Karpas-422 (cell line): Measurements from ENCODE around the gene USP24. TPM values are rescaled to one million over a fixed set of nuclear protein-coding genes. Genes with fewer than 3 reads are reported as not detected.

Experiments
- DNase-seq: peaks from one replicate; pipeline ENCODE4 v3.0.0-alpha.2; 2015
- H2AFZ ChIP-seq: fragments of 200-600 bp; sonication (generic); 2 replicates; pipeline ENCODE4 v1.6.1; 2014; ENCODE audit warnings: antibody characterized with exemption, low read length, mixed read lengths
- H3K27ac ChIP-seq: fragments of 200-600 bp; sonication (generic); 2 replicates; pipeline ENCODE4 v1.5.1; 2014; ENCODE audit warnings: mild to moderate bottlenecking, low read length, moderate library complexity
- H3K27me3 ChIP-seq: fragments of 200-600 bp; sonication (generic); 2 replicates; pipeline ENCODE4 v1.6.1; 2014; ENCODE audit warnings: low read length, mixed read lengths
- H3K36me3 ChIP-seq: fragments of 200-600 bp; sonication (generic); 2 replicates; pipeline ENCODE4 v1.6.1; 2014; ENCODE audit warnings: low read length, mixed read lengths; ENCODE audit not compliant: insufficient read depth
- H3K4me1 ChIP-seq: fragments of 200-600 bp; sonication (generic); 2 replicates; pipeline ENCODE4 v1.6.1; 2014; ENCODE audit warnings: mild to moderate bottlenecking, low read length, mixed read lengths
- H3K4me2 ChIP-seq: fragments of 200-600 bp; sonication (generic); 2 replicates; pipeline ENCODE4 v1.6.1; 2014; ENCODE audit warnings: low read length, low read depth, mild to moderate bottlenecking; ENCODE audit not compliant: poor library complexity, severe bottlenecking
- H3K4me3 ChIP-seq: fragments of 200-600 bp; sonication (generic); 2 replicates; pipeline ENCODE4 v1.5.1; 2014; ENCODE audit warnings: mild to moderate bottlenecking, antibody characterized with exemption, low read length, mixed read lengths
- H3K79me2 ChIP-seq: fragments of 200-600 bp; sonication (generic); 2 replicates; pipeline ENCODE4 v1.6.1; 2014; ENCODE audit warnings: mild to moderate bottlenecking, low read length, mixed read lengths
- H3K9ac ChIP-seq: fragments of 200-600 bp; sonication (generic); 2 replicates; pipeline ENCODE4 v1.6.0; 2014; ENCODE audit warnings: low read length
- H3K9me2 ChIP-seq: fragments of 200-600 bp; sonication (generic), shearing (Covaris generic); replicated peaks from 2 replicates; pipeline ENCODE4 v1.6.0; 2014; ENCODE audit warnings: mild to moderate bottlenecking, low read length, moderate library complexity; ENCODE audit not compliant: insufficient read depth
- H3K9me3 ChIP-seq: fragments of 300-700, 200-600 bp; sonication (generic); 2 replicates; pipeline ENCODE4 v1.6.1; 2014; ENCODE audit warnings: low read length, mixed read lengths
- H4K20me1 ChIP-seq: fragments of 200-600 bp; sonication (generic); 2 replicates; pipeline ENCODE4 v1.6.1; 2014; ENCODE audit warnings: mild to moderate bottlenecking, antibody characterized with exemption, low read length, low read depth; ENCODE audit not compliant: insufficient read depth
- total RNA-seq: library from RNA; depleted of rRNA; stranded (reverse); fragments of >200 nt; shearing (Covaris generic); gene quantifications from 2 replicates; pipeline ENCODE4 v1.2.3, GENCODE V29; 2014; ENCODE audit warnings: low replicate concordance

Gene USP24
- total RNA-seq, 1 experiment from 2014 or later, result 89.8 TPM

DNA sequence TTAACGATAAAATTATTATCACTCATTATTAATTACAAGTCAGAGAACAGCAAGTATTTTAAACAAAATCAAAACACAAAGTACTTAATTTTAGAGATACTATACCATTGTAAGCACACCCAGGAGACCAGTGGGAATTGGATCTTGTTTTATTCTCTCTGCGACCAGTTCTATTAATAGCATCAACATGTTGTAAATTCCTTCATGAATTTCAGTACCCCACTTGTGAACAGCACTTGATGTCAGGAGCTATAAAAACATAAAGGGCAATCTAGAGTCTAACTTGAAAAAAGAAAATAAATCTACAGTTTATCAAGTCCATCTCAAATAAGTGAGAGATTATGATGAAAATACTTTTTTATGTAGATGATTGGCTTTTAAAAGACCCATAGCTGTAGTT, 42.9 kb downstream of the USP24 start:
- Histone ChIP-seq H3K9me2 (no peaks in the 10 kb centered on the region), H3K9me3 (no peaks in the 10 kb centered on the region), H3K79me2 (peaks cover 78% of the 10 kb centered on the region), H3K4me3 (no peak overlapping the region), H3K4me1 (peaks cover 11% of the 10 kb centered on the region), H3K9ac (no peak overlapping the region), H3K27ac (no peak overlapping the region), H3K27me3 (no peaks in the 10 kb centered on the region), H3K4me2 (no peak overlapping the region), H3K36me3 (peaks cover 42% of the 10 kb centered on the region; the same call in 1 of the 2 replicates), H2AFZ (no peak overlapping the region), H4K20me1 (no peaks in the 10 kb centered on the region)
- no peak for DNase-seq

DNA sequence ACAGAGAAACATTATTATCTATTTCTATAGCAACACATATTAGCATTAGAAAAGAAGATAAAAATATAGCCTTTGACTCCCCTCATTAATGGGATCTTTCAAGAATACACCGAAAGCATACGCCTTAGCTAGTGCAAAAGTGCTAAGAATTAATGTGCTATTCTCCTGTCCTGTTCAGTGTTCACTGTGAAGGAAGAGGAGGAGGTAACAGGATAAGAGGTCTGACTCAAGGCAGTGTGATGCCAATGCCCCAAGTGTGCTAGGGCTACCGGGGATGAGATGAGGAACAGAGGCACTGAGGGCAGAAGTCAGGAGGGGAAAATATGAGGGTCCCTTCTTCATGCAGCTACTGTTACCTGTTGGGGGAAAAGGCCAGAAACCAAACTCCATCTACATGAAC, 43.5 kb downstream of the USP24 start:
- Histone ChIP-seq H3K9me2 (no peaks in the 10 kb centered on the region), H3K36me3 (peaks cover 42% of the 10 kb centered on the region; the same call in 1 of the 2 replicates), H3K4me3 (no peak overlapping the region), H2AFZ (no peak overlapping the region), H3K4me2 (no peak overlapping the region), H3K79me2 (peaks cover 77% of the 10 kb centered on the region), H4K20me1 (no peaks in the 10 kb centered on the region), H3K9ac (no peak overlapping the region), H3K27me3 (no peaks in the 10 kb centered on the region), H3K9me3 (no peaks in the 10 kb centered on the region), H3K27ac (no peak overlapping the region), H3K4me1 (peaks cover 11% of the 10 kb centered on the region)
- no peak for DNase-seq

DNA sequence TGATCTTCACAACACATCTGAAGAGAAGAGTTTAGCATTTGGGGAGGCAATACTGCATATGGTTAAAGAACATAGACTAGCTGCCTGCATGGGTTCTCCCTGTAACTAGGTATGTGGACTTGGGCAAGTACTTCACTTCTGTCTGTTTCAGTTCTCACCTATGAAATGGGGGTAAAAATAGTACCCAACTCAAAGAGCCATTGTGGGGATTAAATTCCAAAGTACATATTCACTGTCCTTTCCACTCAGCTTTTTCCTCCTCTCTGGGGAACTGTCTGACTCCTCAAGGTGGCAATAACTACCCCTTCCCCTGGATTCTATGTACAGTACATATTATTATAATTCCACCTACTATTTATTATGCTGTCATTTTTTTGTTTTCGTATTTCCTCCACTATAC, 44.7 kb downstream of the USP24 start:
- H3K9ac ChIP-seq, result no peak overlapping the region
- H3K4me2 ChIP-seq, result no peak overlapping the region
- H3K9me2 ChIP-seq, result no peaks in the 10 kb centered on the region
- no peak overlapping the region for H2AFZ ChIP-seq
- H3K4me3 ChIP-seq, result no peak overlapping the region
- H3K27ac ChIP-seq, result no peak overlapping the region
- peaks cover 11% of the 10 kb centered on the region for H3K4me1 ChIP-seq
- no peak for DNase-seq
- no peaks in the 10 kb centered on the region for H3K9me3 ChIP-seq
- H3K36me3 ChIP-seq, result peaks cover 44% of the 10 kb centered on the region; the same call in 1 of the 2 replicates
- H3K79me2 ChIP-seq, result peaks cover 70% of the 10 kb centered on the region
- no peaks in the 10 kb centered on the region for H4K20me1 ChIP-seq
- H3K27me3 ChIP-seq, result no peaks in the 10 kb centered on the region

DNA sequence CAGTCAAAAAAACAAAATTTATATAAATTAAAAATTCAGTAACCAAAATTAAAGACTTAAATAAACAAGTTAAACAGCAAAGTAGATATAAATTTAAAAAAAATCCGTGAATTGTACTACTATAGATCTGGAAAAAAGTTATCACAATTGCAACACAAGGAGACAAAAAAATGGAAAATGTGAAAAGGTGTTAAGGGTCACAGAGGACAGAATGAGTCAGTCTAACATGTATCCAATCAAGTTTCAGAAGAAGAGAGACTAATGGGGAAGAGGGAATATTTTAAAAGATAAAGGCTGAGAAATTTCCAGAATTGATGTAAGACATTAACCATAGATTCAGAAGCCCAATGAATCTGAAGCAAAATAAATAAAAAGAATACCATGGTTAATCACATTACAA, 46.0 kb downstream of the USP24 start:
- no peaks in the 10 kb centered on the region for H3K9me3 ChIP-seq
- DNase-seq, result no peak
- H3K36me3 ChIP-seq, result peaks cover 52% of the 10 kb centered on the region; the same call in 1 of the 2 replicates
- H3K27ac ChIP-seq, result no peak overlapping the region
- H3K4me3 ChIP-seq, result no peak overlapping the region
- no peaks in the 10 kb centered on the region for H3K27me3 ChIP-seq
- H3K9ac ChIP-seq, result no peak overlapping the region
- peaks cover 71% of the 10 kb centered on the region for H3K79me2 ChIP-seq
- no peaks in the 10 kb centered on the region for H3K9me2 ChIP-seq
- peaks cover 6% of the 10 kb centered on the region for H3K4me1 ChIP-seq
- H4K20me1 ChIP-seq, result no peaks in the 10 kb centered on the region
- H3K4me2 ChIP-seq, result no peak overlapping the region
- H2AFZ ChIP-seq, result no peak overlapping the region

DNA sequence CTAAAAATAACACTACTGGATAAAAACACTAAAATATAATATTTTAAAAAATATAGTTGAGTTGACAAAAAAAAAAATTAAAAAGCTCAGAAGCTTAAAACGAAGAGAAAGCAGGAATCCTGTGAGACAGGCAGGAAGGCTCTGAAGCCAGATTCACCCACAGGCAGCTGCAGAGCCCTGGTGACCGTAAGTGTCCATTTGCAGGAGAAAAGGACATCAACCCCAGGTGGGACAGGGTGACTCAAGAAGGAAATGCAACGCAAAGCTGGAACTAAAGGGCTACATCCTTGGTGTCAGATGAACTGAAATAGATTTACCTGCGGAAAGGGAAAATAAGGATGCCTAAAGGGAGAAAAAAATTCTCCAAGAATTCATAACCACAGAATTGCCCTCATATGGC, 46.8 kb downstream of the USP24 start:
- Histone ChIP-seq H3K79me2 (peaks cover 69% of the 10 kb centered on the region), H4K20me1 (no peaks in the 10 kb centered on the region), H3K9me3 (no peaks in the 10 kb centered on the region), H3K4me3 (no peak overlapping the region), H3K27ac (no peak overlapping the region), H3K4me2 (no peak overlapping the region), H2AFZ (no peak overlapping the region), H3K9me2 (no peaks in the 10 kb centered on the region), H3K4me1 (no peaks in the 10 kb centered on the region; the same call in 1 of the 2 replicates), H3K27me3 (no peaks in the 10 kb centered on the region), H3K36me3 (peaks cover 54% of the 10 kb centered on the region; the same call in 1 of the 2 replicates), H3K9ac (no peak overlapping the region)
- DNase-seq, result no peak

DNA sequence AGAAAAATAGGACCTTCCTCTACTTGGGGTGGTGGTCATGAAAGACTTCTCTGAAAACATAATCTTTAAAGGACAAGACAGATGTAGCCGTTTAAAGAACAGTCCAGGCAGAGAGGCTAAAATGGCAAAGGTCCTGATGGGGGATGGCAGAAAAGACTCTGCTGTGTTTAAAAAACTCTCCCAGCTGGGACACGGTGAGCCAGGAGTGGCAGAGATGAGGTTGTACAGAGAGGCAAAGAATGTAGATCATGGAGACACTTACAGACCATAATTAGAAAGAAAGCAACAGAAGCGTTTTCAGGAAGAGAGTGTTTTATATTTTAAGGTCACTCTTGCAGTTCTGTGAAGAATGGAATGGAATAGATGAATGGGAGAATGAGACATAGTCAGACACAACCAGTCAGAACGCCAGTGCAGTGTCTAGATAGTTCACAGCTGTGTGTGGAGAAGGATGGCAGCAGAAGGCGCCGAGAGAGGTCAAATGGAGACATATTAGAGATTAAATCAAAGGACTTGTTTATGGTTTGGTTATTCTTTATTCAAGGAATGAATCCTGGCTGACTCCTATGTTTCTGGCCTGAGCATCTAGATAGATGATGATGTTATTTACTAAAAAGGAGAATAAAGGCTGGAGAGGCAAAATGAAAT, 47.8 kb downstream of the USP24 start:
- DNase-seq, result no peak
- peaks cover 50% of the 10 kb centered on the region; the same call in 1 of the 2 replicates for H3K36me3 ChIP-seq
- H3K4me2 ChIP-seq, result no peak overlapping the region

DNA sequence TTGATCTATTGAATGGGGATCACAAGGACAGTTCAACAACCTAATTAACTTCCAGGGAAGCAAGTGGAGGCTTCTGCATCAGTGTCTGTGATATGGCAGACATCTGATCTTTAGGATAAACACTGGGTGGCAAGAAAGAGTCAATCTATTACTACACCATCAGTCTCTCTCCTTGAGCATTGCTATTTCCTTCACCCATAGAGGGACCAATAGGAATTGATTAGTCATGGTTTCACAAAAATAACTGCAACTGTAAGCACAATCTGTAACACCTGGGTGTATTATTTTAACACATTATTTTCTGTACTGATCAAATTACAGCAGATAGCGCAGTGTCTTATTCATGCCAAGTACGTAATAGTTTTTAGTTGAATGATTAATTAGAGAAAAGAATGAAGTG, 50.3 kb downstream of the USP24 start:
- H3K4me2 ChIP-seq, result no peak overlapping the region
- H3K9ac ChIP-seq, result no peak overlapping the region
- no peak for DNase-seq
- H4K20me1 ChIP-seq, result no peaks in the 10 kb centered on the region
- no peak overlapping the region for H3K4me3 ChIP-seq
- no peaks in the 10 kb centered on the region for H3K9me2 ChIP-seq
- no peaks in the 10 kb centered on the region for H3K9me3 ChIP-seq
- H3K27ac ChIP-seq, result no peak overlapping the region
- peaks cover 46% of the 10 kb centered on the region for H3K79me2 ChIP-seq
- H3K4me1 ChIP-seq, result no peaks in the 10 kb centered on the region
- no peak overlapping the region for H2AFZ ChIP-seq
- peaks cover 39% of the 10 kb centered on the region; the same call in 1 of the 2 replicates for H3K36me3 ChIP-seq
- H3K27me3 ChIP-seq, result no peaks in the 10 kb centered on the region

More for the DNA sequence above, 47.8 kb downstream of the USP24 start:
- Histone ChIP-seq H2AFZ (no peak overlapping the region), H3K9me3 (no peaks in the 10 kb centered on the region), H4K20me1 (no peaks in the 10 kb centered on the region), H3K4me3 (no peak overlapping the region), H3K27me3 (no peaks in the 10 kb centered on the region), H3K9me2 (no peaks in the 10 kb centered on the region), H3K9ac (no peak overlapping the region), H3K79me2 (peaks cover 60% of the 10 kb centered on the region), H3K27ac (no peak overlapping the region), H3K4me1 (no peaks in the 10 kb centered on the region)

DNA sequence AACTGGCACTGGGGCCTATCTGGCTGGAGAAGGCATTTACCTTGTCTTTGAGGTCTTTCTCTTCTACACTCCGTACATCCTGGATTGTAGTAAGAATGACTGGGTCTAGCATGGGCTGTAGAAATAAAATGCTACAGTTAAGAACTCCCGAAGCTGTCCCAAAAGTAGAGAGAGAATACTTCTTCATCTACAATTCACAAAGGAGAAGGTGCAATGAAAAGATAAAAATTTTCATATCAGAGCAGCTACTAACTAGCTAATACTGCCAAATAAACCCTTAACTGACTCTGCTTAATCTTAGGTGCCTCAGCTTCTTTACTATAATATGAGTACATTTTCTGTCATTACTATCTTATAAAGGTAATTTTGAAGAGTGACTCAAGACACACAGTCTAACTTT, 55.6 kb downstream of the USP24 start:
- DNase-seq, result no peak
- no peaks in the 10 kb centered on the region for H4K20me1 ChIP-seq
- no peak overlapping the region for H3K4me2 ChIP-seq
- H3K9me3 ChIP-seq, result no peaks in the 10 kb centered on the region
- no peak overlapping the region for H3K9ac ChIP-seq
- H3K9me2 ChIP-seq, result no peaks in the 10 kb centered on the region
- peaks cover 57% of the 10 kb centered on the region for H3K36me3 ChIP-seq
- H3K79me2 ChIP-seq, result peaks cover 29% of the 10 kb centered on the region
- no peaks in the 10 kb centered on the region for H3K4me1 ChIP-seq
- no peak overlapping the region for H3K4me3 ChIP-seq
- H3K27ac ChIP-seq, result no peak overlapping the region
- no peak overlapping the region for H2AFZ ChIP-seq
- no peaks in the 10 kb centered on the region for H3K27me3 ChIP-seq
